ENCODE measurements around the gene ISM2. TPM values are rescaled to one million over a fixed set of nuclear protein-coding genes. Genes with fewer than 3 reads are reported as not detected.

The ISM2 gene
- total and polyA plus RNA-seq, 2 of the 8 experiments (the other 6 are each of a cell fraction or from before 2014, with no cell fraction given), result 0.52 to 0.79 TPM

DNA sequence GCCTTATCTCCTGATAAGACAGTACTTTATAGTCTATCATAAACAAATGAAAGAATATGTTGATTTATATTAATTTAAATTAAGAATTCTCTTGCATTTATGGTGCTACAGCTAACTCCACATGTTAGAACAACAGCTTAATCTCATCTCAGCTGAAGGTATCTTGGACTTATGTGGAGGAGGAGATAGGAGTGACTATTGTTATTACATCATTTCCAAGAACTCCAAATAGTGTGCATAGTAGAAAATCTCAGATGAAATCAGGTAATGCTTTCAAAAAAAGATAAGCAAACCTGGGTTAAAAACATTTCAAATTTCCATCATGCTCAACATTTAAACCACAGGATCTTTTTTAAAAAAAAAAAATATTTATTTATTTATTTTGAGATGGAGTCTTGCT lies 31.3 kb upstream of the ISM2 start (continued):
- no peak for TF ChIP-seq GTF2F1 (IDR thresholded peaks at IDR 0.05; ENCODE audit: borderline replicate concordance, low read depth, low read length)
- TF ChIP-seq RNF2 (IDR thresholded peaks at IDR 0.05; ENCODE audit: borderline replicate concordance, low read depth, low read length, missing control alignments, poor library complexity, severe bottlenecking), result no peak
- no peak for TF ChIP-seq TCF12 (IDR thresholded peaks at IDR 0.05; ENCODE audit: low read depth, low read length)
- TF ChIP-seq HDAC6 (IDR thresholded peaks at IDR 0.05; ENCODE audit: low read depth, low read length), result no peak

Measured in H1 (cell line).